ENCODE results near the gene DMD.

DMD gene

GRCh38 chrX:31580726-31581125 is 1630.6 kb downstream of the DMD start:
- peaks cover 0 to 7% of the 10 kb centered on the region in 2 donors for H3K9me3 Mint-ChIP-seq
- no peak overlapping the region for H3K4me3 Mint-ChIP-seq
- H3K27me3 Mint-ChIP-seq, result no peaks in the 10 kb centered on the region
- ATAC-seq (replicated peaks) (no peak), DNase-seq (no peak)
- H3K4me1 Mint-ChIP-seq (ENCODE audit: low read depth in 2 of 2), result no peaks in the 10 kb centered on the region
- no peaks in the 10 kb centered on the region for H3K36me3 Mint-ChIP-seq (ENCODE audit: insufficient read depth)
- H3K27ac Mint-ChIP-seq, result no peak overlapping the region

GRCh38 chrX:31580227-31580626 is 1631.1 kb downstream of the DMD start:
- H3K4me3 Mint-ChIP-seq, result no peak overlapping the region
- H3K27ac Mint-ChIP-seq, result no peak overlapping the region
- peaks cover 0 to 2% of the 10 kb centered on the region in 2 donors for H3K9me3 Mint-ChIP-seq
- ATAC-seq (replicated peaks) (no peak), DNase-seq (no peak)
- no peaks in the 10 kb centered on the region for H3K4me1 Mint-ChIP-seq (ENCODE audit: low read depth in 2 of 2)
- H3K27me3 Mint-ChIP-seq, result no peaks in the 10 kb centered on the region
- no peaks in the 10 kb centered on the region for H3K36me3 Mint-ChIP-seq (ENCODE audit: insufficient read depth)

GRCh38 chrX:31572360-31572759 is 1639.0 kb downstream of the DMD start:
- Mint-ChIP-seq H3K9me3 (no peaks in the 10 kb centered on the region), H3K27ac (no peak overlapping the region), H3K36me3 (ENCODE audit: insufficient read depth) (no peaks in the 10 kb centered on the region), H3K27me3 (no peaks in the 10 kb centered on the region), H3K4me1 (ENCODE audit: low read depth in 2 of 2) (no peaks in the 10 kb centered on the region), H3K4me3 (no peak overlapping the region)
- DNase-seq, result no peak
- no peak for ATAC-seq (replicated peaks)

- H3K9me3 Mint-ChIP-seq, result no peaks in the 10 kb centered on the region
- ATAC-seq (replicated peaks), result no peak
These were observed 1640.7 kb downstream of the DMD start for GRCh38 chrX:31570658-31571057.

GRCh38 chrX:31563792-31564191 is 1647.6 kb downstream of the DMD start:
- H3K4me1 Mint-ChIP-seq (ENCODE audit: low read depth in 2 of 2), result no peaks in the 10 kb centered on the region
- DNase-seq (no peak), ATAC-seq (replicated peaks) (no peak)
- no peaks in the 10 kb centered on the region for H3K9me3 Mint-ChIP-seq
- H3K27me3 Mint-ChIP-seq, result no peaks in the 10 kb centered on the region
- no peak overlapping the region for H3K27ac Mint-ChIP-seq
- no peak overlapping the region for H3K4me3 Mint-ChIP-seq
- H3K36me3 Mint-ChIP-seq (ENCODE audit: insufficient read depth), result no peaks in the 10 kb centered on the region

More at GRCh38 chrX:31570658-31571057, 1640.7 kb downstream of the DMD start:
- H3K36me3 Mint-ChIP-seq (ENCODE audit: insufficient read depth), result no peaks in the 10 kb centered on the region
- no peak overlapping the region for H3K27ac Mint-ChIP-seq
- no peaks in the 10 kb centered on the region for H3K4me1 Mint-ChIP-seq (ENCODE audit: low read depth in 2 of 2)
- no peak for DNase-seq
- no peak overlapping the region for H3K4me3 Mint-ChIP-seq
- H3K27me3 Mint-ChIP-seq, result no peaks in the 10 kb centered on the region

- ATAC-seq (replicated peaks) (no peak), DNase-seq (no peak)
- H3K36me3 Mint-ChIP-seq (ENCODE audit: insufficient read depth), result no peaks in the 10 kb centered on the region
- no peaks in the 10 kb centered on the region for H3K4me1 Mint-ChIP-seq (ENCODE audit: low read depth in 2 of 2)
- H3K27ac Mint-ChIP-seq, result no peak overlapping the region
- H3K27me3 Mint-ChIP-seq, result no peaks in the 10 kb centered on the region
- H3K4me3 Mint-ChIP-seq, result no peak overlapping the region
- H3K9me3 Mint-ChIP-seq, result peaks cover 2 to 16% of the 10 kb centered on the region in 2 donors
These were observed 1655.8 kb downstream of the DMD start for GRCh38 chrX:31555506-31555905.

GRCh38 chrX:31551913-31552312 is 1659.4 kb downstream of the DMD start:
- DNase-seq (no peak), ATAC-seq (replicated peaks) (no peak)
- H3K4me1 Mint-ChIP-seq (ENCODE audit: low read depth in 2 of 2), result no peaks in the 10 kb centered on the region
- H3K36me3 Mint-ChIP-seq (ENCODE audit: insufficient read depth), result no peaks in the 10 kb centered on the region
- no peak overlapping the region for H3K27ac Mint-ChIP-seq
- peaks cover 0 to 8% of the 10 kb centered on the region in 2 donors for H3K9me3 Mint-ChIP-seq
- no peaks in the 10 kb centered on the region for H3K27me3 Mint-ChIP-seq
- no peak overlapping the region for H3K4me3 Mint-ChIP-seq

- H3K36me3 Mint-ChIP-seq (ENCODE audit: insufficient read depth), result no peaks in the 10 kb centered on the region
- DNase-seq (no peak), ATAC-seq (replicated peaks) (no peak)
- H3K4me3 Mint-ChIP-seq, result no peak overlapping the region
- no peak overlapping the region for H3K27ac Mint-ChIP-seq
- no peaks in the 10 kb centered on the region for H3K27me3 Mint-ChIP-seq
- no peaks in the 10 kb centered on the region for H3K4me1 Mint-ChIP-seq (ENCODE audit: low read depth in 2 of 2)
- peaks cover 0 to 14% of the 10 kb centered on the region in 2 donors for H3K9me3 Mint-ChIP-seq
These were observed 1661.2 kb downstream of the DMD start for GRCh38 chrX:31550158-31550557.

- H3K9me3 Mint-ChIP-seq, result peaks cover 0 to 6% of the 10 kb centered on the region in 2 donors
- ATAC-seq (replicated peaks) (no peak), DNase-seq (no peak)
- H3K4me1 Mint-ChIP-seq (ENCODE audit: low read depth in 2 of 2), result no peaks in the 10 kb centered on the region
- no peak overlapping the region for H3K27ac Mint-ChIP-seq
- no peaks in the 10 kb centered on the region for H3K27me3 Mint-ChIP-seq
- no peaks in the 10 kb centered on the region for H3K36me3 Mint-ChIP-seq (ENCODE audit: insufficient read depth)
- no peak overlapping the region for H3K4me3 Mint-ChIP-seq
These were observed 1663.5 kb downstream of the DMD start for GRCh38 chrX:31547816-31548215.

- H3K4me3 Mint-ChIP-seq, result no peak overlapping the region
- H3K4me1 Mint-ChIP-seq (ENCODE audit: low read depth in 2 of 2), result no peaks in the 10 kb centered on the region
- no peak for ATAC-seq (replicated peaks)
- no peak for DNase-seq
- no peak overlapping the region for H3K27ac Mint-ChIP-seq
- H3K36me3 Mint-ChIP-seq (ENCODE audit: insufficient read depth), result no peaks in the 10 kb centered on the region
- H3K9me3 Mint-ChIP-seq, result peaks cover 1 to 8% of the 10 kb centered on the region in 2 donors
- H3K27me3 Mint-ChIP-seq, result no peaks in the 10 kb centered on the region
These were observed 1663.9 kb downstream of the DMD start for GRCh38 chrX:31547416-31547815.

- no peak overlapping the region for H3K4me3 Mint-ChIP-seq
These were observed 1665.2 kb downstream of the DMD start for GRCh38 chrX:31546126-31546525.

GRCh38 chrX:31545726-31546125 is 1665.6 kb downstream of the DMD start:
- H3K27ac Mint-ChIP-seq, result no peak overlapping the region
- no peaks in the 10 kb centered on the region for H3K27me3 Mint-ChIP-seq
- DNase-seq, result no peak
- ATAC-seq (replicated peaks), result no peak
- H3K36me3 Mint-ChIP-seq (ENCODE audit: insufficient read depth), result no peaks in the 10 kb centered on the region
- H3K9me3 Mint-ChIP-seq, result peaks cover 7 to 13% of the 10 kb centered on the region in 2 donors
- no peak overlapping the region for H3K4me3 Mint-ChIP-seq
- H3K4me1 Mint-ChIP-seq (ENCODE audit: low read depth in 2 of 2), result no peaks in the 10 kb centered on the region

More at GRCh38 chrX:31546126-31546525, 1665.2 kb downstream of the DMD start:
- no peaks in the 10 kb centered on the region for H3K36me3 Mint-ChIP-seq (ENCODE audit: insufficient read depth)
- no peaks in the 10 kb centered on the region for H3K4me1 Mint-ChIP-seq (ENCODE audit: low read depth in 2 of 2)
- H3K27me3 Mint-ChIP-seq, result no peaks in the 10 kb centered on the region
- no peak for DNase-seq
- H3K27ac Mint-ChIP-seq, result no peak overlapping the region
- no peak for ATAC-seq (replicated peaks)
- peaks cover 6 to 13% of the 10 kb centered on the region in 2 donors for H3K9me3 Mint-ChIP-seq

GRCh38 chrX:31545191-31545590 is 1666.2 kb downstream of the DMD start:
- Mint-ChIP-seq H3K27ac (no peak overlapping the region), H3K36me3 (ENCODE audit: insufficient read depth) (no peaks in the 10 kb centered on the region), H3K4me1 (ENCODE audit: low read depth in 2 of 2) (no peaks in the 10 kb centered on the region), H3K9me3 (peaks cover 7 to 13% of the 10 kb centered on the region in 2 donors), H3K27me3 (no peaks in the 10 kb centered on the region), H3K4me3 (no peak overlapping the region)
- DNase-seq (no peak), ATAC-seq (replicated peaks) (no peak)

- peaks cover 7 to 13% of the 10 kb centered on the region in 2 donors for H3K9me3 Mint-ChIP-seq
- H3K4me3 Mint-ChIP-seq, result no peak overlapping the region
- no peaks in the 10 kb centered on the region for H3K4me1 Mint-ChIP-seq (ENCODE audit: low read depth in 2 of 2)
- no peak for DNase-seq
- H3K36me3 Mint-ChIP-seq (ENCODE audit: insufficient read depth), result no peaks in the 10 kb centered on the region
- ATAC-seq (replicated peaks), result no peak
- no peaks in the 10 kb centered on the region for H3K27me3 Mint-ChIP-seq
- H3K27ac Mint-ChIP-seq, result no peak overlapping the region
These were observed 1667.7 kb downstream of the DMD start for GRCh38 chrX:31543634-31544033.

GRCh38 chrX:31542566-31542965 is 1668.8 kb downstream of the DMD start:
- Mint-ChIP-seq H3K9me3 (peaks cover 7 to 13% of the 10 kb centered on the region in 2 donors), H3K4me1 (ENCODE audit: low read depth in 2 of 2) (no peaks in the 10 kb centered on the region), H3K27ac (no peak overlapping the region), H3K4me3 (no peak overlapping the region), H3K36me3 (ENCODE audit: insufficient read depth) (no peaks in the 10 kb centered on the region), H3K27me3 (no peaks in the 10 kb centered on the region)
- DNase-seq (no peak), ATAC-seq (replicated peaks) (no peak)
